ENCODE measurements around the gene ANKRD13C.

The ANKRD13C gene

DNA sequence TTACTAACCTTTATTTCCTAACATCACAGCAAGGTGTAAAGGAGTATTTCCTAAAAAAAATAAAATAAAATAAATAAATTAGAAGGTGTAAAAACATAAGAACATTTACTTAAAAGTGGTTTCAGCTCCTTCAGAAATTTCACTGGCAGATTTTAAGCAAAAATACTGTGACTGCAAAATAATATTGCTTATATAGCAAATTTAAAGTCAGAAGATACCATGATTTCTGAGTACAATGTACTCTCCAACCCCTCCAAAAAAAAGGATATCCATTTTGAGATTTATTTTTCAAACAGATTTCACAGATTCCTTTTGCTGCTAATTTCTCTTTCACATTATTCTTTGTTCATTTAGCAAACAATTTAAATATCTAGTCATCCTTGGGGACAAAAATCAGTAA lies 18.5 kb downstream of the ANKRD13C start:
- H3K9me3 ChIP-seq: no peaks in the 10 kb centered on the region
- no peak for TF ChIP-seq Cebpa-rat (IDR thresholded peaks at IDR 0.05)

DNA sequence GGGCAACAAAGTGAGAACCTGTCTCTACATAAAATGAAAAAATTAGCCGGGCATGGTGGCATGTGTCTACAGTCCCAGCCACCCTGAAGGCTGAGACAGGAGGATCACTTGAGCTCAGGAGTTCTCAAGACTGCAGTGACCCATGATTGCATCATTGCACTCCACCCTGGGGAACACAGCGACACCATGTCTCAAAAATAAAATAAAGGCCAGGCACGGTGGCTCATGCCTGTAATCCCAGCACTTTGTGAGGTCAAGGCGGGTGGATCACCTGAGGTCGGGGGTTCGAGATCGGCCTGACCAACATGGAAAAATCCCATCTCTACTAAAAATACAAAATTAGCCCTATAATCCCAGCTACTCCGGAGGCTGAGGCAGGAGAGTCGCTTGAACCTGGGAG lies 20.1 kb downstream of the ANKRD13C start:
- peaks cover 69% of the 10 kb centered on the region for H4K20me1 ChIP-seq
- H3K4me1 ChIP-seq: no peaks in the 10 kb centered on the region
- no peak overlapping the region for H3K27ac ChIP-seq

More for the DNA sequence above, 18.5 kb downstream of the ANKRD13C start:
- no peaks in the 10 kb centered on the region for H3K4me1 ChIP-seq
- peaks cover 56% of the 10 kb centered on the region for H3K36me3 ChIP-seq
- no peak overlapping the region for H3K27ac ChIP-seq
- no peak overlapping the region for H3K4me2 ChIP-seq
- H3K9ac ChIP-seq: no peak overlapping the region
- H4K20me1 ChIP-seq: peaks cover 66% of the 10 kb centered on the region
- no peak overlapping the region for H3K4me3 ChIP-seq
- H3K27me3 ChIP-seq: no peaks in the 10 kb centered on the region

GRCh38 chr1:70333245-70333644 lies 21.3 kb downstream of the ANKRD13C start:
- no peak overlapping the region for H3K4me3 ChIP-seq
- TF ChIP-seq Cebpa-rat (IDR thresholded peaks at IDR 0.05): no peak
- H3K4me1 ChIP-seq: no peaks in the 10 kb centered on the region
- H3K36me3 ChIP-seq: peaks cover 49% of the 10 kb centered on the region
- H3K9ac ChIP-seq: no peak overlapping the region
- H4K20me1 ChIP-seq: peaks cover 64% of the 10 kb centered on the region
- no peaks in the 10 kb centered on the region for H3K27me3 ChIP-seq
- no peak overlapping the region for H3K27ac ChIP-seq
- no peak overlapping the region for H3K4me2 ChIP-seq
- no peaks in the 10 kb centered on the region for H3K9me3 ChIP-seq

More for the DNA sequence above, 20.1 kb downstream of the ANKRD13C start:
- Histone ChIP-seq H3K9me3 (no peaks in the 10 kb centered on the region), H3K4me2 (no peak overlapping the region), H3K36me3 (peaks cover 59% of the 10 kb centered on the region), H3K4me3 (no peak overlapping the region), H3K27me3 (no peaks in the 10 kb centered on the region), H3K9ac (no peak overlapping the region)
- TF ChIP-seq Cebpa-rat (IDR thresholded peaks at IDR 0.05): 0 out of 2 replicates have a peak, but pooled peaks have one; percentile 19

DNA sequence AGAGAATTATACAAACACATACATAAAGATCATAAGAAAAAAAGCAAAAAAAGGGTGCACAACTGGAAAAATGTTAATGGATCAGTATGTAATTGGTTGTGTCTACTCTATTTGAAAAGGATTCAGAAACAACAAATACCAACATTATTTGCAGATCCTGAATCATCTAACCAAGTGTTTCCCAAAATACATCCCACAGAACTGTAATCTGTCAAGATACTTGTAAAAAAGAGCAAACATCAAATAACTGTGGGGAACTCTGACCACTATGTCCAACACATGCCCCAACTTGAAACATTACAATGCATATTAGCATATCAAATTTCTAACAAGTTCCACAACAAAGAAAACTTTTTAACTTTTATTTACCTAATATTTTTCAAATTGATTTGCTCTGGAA lies 22.6 kb downstream of the ANKRD13C start:
- no peak overlapping the region for H3K4me3 ChIP-seq
- H3K4me1 ChIP-seq: no peaks in the 10 kb centered on the region
- no peak overlapping the region for H3K9ac ChIP-seq
- H4K20me1 ChIP-seq: peaks cover 61% of the 10 kb centered on the region
- H3K36me3 ChIP-seq: peaks cover 49% of the 10 kb centered on the region
- H3K27me3 ChIP-seq: no peaks in the 10 kb centered on the region
- no peaks in the 10 kb centered on the region for H3K9me3 ChIP-seq
- no peak overlapping the region for H3K27ac ChIP-seq
- H3K4me2 ChIP-seq: no peak overlapping the region
- TF ChIP-seq Cebpa-rat (IDR thresholded peaks at IDR 0.05): no peak

GRCh38 chr1:70327306-70328076 lies 27.0 kb downstream of the ANKRD13C start:
- no peak for TF ChIP-seq Cebpa-rat (IDR thresholded peaks at IDR 0.05)
- Histone ChIP-seq H3K36me3 (peaks cover 51% of the 10 kb centered on the region), H3K27me3 (no peaks in the 10 kb centered on the region), H4K20me1 (peaks cover 46% of the 10 kb centered on the region), H3K4me3 (no peak overlapping the region), H3K4me2 (no peak overlapping the region), H3K9me3 (no peaks in the 10 kb centered on the region), H3K27ac (no peak overlapping the region), H3K4me1 (no peaks in the 10 kb centered on the region), H3K9ac (no peak overlapping the region)

DNA sequence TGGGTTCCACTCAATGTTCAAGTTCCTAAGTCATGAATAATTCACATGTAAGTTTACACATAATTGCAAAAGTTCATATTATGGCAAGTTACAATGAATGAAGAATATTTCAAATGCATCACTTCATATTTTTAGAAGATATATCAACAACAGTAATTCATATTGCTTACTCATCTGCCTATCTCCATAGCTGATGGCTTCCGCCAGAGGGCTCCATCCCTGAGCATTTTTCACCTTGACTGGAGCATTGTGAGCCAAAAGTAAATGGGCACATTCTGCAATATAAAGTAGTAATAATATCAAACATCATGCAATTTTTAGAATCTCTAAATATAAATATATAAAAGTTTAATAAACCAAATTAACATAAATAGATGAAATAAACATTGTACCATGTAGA lies 29.8 kb downstream of the ANKRD13C start:
- no peak overlapping the region for H3K9ac ChIP-seq
- no peak overlapping the region for H3K27ac ChIP-seq
- no peaks in the 10 kb centered on the region for H3K9me3 ChIP-seq
- no peak overlapping the region for H3K4me2 ChIP-seq
- no peaks in the 10 kb centered on the region for H3K4me1 ChIP-seq
- no peak for TF ChIP-seq Cebpa-rat (IDR thresholded peaks at IDR 0.05)
- H3K36me3 ChIP-seq: peaks cover 51% of the 10 kb centered on the region
- no peaks in the 10 kb centered on the region for H3K27me3 ChIP-seq
- no peak overlapping the region for H3K4me3 ChIP-seq
- peaks cover 35% of the 10 kb centered on the region for H4K20me1 ChIP-seq

DNA sequence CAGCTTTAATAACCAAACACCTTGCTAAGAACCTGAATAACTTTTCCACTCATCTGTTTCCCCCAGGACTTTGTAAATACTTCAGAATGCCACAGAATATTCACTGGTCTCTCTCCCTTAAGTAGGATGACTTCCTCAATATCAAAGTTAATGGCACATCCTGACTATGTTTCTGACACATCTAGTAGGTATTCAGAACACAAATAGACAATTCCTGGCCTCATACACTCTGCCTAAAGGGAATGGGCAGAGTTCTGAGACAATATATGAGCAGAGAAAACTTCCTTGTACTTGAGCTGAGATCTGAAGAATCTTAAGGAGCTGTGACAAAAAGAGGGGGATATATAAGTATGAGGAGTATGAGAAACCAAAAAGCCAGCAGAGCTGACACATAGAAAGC lies 34.8 kb downstream of the ANKRD13C start:
- Histone ChIP-seq H4K20me1 (peaks cover 24% of the 10 kb centered on the region; the same call in 1 of the 2 replicates), H3K36me3 (peaks cover 38% of the 10 kb centered on the region), H3K4me2 (no peak overlapping the region), H3K9ac (no peak overlapping the region), H3K9me3 (no peaks in the 10 kb centered on the region), H3K27me3 (no peaks in the 10 kb centered on the region), H3K27ac (no peak overlapping the region), H3K4me1 (no peaks in the 10 kb centered on the region), H3K4me3 (no peak overlapping the region)
- TF ChIP-seq Cebpa-rat (IDR thresholded peaks at IDR 0.05): no peak

DNA sequence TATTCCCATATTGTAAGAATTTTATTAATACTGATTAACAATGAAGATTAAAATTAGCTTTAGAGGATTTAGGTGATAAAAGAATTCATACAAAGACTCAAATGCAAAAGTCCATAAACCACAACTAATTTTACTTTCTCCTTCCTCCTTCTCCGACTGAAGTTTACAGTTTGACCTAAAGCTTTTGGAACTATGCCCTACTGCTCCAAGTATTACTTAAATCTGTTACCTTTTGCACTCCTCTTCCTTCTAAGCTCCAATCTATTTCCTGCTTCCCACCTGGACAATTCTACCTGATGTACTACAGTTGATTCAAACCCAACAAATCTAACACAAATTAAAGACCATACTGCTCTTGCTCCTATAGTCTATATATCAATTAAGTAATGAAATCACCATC lies 36.3 kb downstream of the ANKRD13C start:
- Histone ChIP-seq H3K27me3 (no peaks in the 10 kb centered on the region), H3K9ac (no peak overlapping the region), H3K4me2 (no peak overlapping the region), H3K27ac (no peak overlapping the region), H3K4me3 (no peak overlapping the region), H3K36me3 (peaks cover 27% of the 10 kb centered on the region), H4K20me1 (peaks cover 27% of the 10 kb centered on the region), H3K4me1 (no peaks in the 10 kb centered on the region), H3K9me3 (no peaks in the 10 kb centered on the region)
- TF ChIP-seq Cebpa-rat (IDR thresholded peaks at IDR 0.05): no peak

GRCh38 chr1:70317087-70317486 lies 37.4 kb downstream of the ANKRD13C start:
- Histone ChIP-seq H4K20me1 (peaks cover 24% of the 10 kb centered on the region), H3K9ac (no peak overlapping the region), H3K36me3 (peaks cover 19% of the 10 kb centered on the region; the same call in 1 of the 2 replicates), H3K4me3 (no peak overlapping the region), H3K4me2 (no peak overlapping the region), H3K4me1 (no peaks in the 10 kb centered on the region), H3K27me3 (no peaks in the 10 kb centered on the region), H3K9me3 (no peaks in the 10 kb centered on the region), H3K27ac (no peak overlapping the region)
- TF ChIP-seq Cebpa-rat (IDR thresholded peaks at IDR 0.05): no peak

DNA sequence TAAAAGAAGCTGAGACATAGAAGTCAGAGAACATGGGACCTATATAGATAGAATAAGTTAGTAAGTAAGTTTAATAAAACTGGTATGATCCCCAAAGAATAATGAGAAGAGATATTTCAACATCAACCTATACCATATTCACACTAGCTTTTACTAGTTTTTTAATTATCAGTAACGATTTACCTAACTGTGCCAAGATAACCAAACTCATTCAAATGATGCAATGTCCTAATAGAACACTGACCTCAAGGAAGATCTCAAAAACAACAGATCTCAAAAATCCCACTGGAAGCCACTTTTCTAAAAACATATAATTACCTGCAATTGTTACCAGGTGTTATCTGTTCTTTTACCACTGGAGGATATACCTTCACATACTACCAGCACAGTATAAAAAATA lies 38.7 kb downstream of the ANKRD13C start:
- Histone ChIP-seq H3K4me3 (no peak overlapping the region), H3K36me3 (peaks cover 16% of the 10 kb centered on the region), H3K9ac (no peak overlapping the region), H3K27ac (no peak overlapping the region), H3K9me3 (no peaks in the 10 kb centered on the region), H4K20me1 (peaks cover 23% of the 10 kb centered on the region), H3K27me3 (no peaks in the 10 kb centered on the region), H3K4me2 (no peak overlapping the region), H3K4me1 (no peaks in the 10 kb centered on the region)
- TF ChIP-seq Cebpa-rat (IDR thresholded peaks at IDR 0.05): no peak

Measured in BLaER1 (cell line).